Epithelial cell of prostate (primary cell): ENCODE measurements around the gene CPA4.

Source experiments
- DNase-seq: peaks from one replicate; pipeline ENCODE4 v3.0.0-alpha.2; 2011; ENCODE audit warnings: low read depth, low spot score
- H3K27ac ChIP-seq: fragments of 450-650 bp; 2 replicates; pipeline ENCODE4 v1.5.1; 2017; ENCODE audit warnings: mild to moderate bottlenecking

Gene CPA4

DNA sequence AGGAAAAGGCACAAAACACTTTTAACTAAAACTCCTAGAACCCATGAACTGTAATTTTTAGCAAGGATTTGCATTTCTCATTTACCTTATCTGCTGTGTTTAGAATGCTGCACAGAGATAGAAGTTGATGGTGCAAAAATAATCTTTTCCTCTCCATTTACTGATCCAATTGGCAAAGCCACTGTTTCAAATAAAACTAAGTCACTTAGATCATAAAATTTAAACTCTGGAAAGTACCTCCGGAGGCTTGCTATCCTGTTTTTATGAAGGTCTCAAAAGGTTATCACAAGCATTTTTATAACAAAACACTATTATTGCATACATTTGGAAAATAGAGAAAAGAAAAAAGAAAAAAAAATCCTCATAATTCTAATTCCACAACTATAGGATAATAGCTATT is 18.7 kb upstream of the CPA4 start:
- peak overlapping the region; percentile 81 for H3K27ac ChIP-seq
- DNase-seq, result no peak

DNA sequence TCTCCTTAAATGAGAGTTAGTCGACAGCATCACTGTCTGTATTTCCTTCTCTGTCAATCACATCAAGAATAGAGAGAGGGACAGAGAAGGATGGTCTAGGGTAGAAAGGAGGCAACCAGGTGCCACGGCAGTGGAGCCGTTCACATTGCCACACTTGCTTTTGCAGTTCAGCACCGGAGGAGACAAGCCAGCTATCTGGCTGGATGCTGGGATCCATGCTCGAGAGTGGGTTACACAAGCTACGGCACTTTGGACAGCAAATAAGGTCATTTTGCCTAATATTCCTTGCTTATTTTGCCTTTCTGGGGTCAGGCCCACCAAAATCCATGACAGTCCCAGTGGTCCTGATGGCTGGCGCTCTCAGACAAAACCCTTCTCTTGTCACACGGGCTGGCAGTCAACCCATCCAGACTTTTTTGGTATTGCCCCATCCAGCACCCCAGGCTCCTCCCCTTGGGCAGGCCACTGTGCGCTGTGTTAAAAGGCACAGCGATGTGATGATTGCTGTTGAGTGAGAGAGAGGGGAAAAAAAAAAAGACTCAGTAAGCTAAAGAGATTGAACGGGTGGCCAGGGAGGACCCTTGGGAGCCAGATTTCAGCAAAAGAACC is 17.9 kb upstream of the CPA4 start:
- DNase-seq, result no peak
- H3K27ac ChIP-seq, result peak overlapping the region; percentile 81

DNA sequence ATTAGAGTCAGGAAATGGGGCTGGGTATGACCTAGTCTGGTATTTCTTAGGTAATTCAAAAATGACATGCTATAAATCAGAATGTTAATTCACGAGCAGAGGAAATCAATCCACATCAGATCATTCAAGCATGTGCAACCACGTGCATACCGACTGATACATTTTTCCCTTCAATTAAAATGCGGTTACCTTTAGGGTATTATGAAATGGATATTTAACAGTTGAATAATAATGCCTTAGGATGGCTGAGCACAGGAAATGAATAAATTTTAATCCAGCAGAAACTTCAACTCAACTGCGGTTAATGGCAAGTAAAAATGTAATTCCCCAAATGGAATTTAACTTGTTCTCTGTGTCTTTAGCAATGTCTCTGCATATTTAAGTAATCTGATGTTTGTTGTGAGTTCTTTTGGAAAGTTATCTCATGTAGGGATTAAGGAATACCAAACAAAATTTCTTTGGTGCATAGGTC is 17.1 kb upstream of the CPA4 start:
- no peak for DNase-seq

DNA sequence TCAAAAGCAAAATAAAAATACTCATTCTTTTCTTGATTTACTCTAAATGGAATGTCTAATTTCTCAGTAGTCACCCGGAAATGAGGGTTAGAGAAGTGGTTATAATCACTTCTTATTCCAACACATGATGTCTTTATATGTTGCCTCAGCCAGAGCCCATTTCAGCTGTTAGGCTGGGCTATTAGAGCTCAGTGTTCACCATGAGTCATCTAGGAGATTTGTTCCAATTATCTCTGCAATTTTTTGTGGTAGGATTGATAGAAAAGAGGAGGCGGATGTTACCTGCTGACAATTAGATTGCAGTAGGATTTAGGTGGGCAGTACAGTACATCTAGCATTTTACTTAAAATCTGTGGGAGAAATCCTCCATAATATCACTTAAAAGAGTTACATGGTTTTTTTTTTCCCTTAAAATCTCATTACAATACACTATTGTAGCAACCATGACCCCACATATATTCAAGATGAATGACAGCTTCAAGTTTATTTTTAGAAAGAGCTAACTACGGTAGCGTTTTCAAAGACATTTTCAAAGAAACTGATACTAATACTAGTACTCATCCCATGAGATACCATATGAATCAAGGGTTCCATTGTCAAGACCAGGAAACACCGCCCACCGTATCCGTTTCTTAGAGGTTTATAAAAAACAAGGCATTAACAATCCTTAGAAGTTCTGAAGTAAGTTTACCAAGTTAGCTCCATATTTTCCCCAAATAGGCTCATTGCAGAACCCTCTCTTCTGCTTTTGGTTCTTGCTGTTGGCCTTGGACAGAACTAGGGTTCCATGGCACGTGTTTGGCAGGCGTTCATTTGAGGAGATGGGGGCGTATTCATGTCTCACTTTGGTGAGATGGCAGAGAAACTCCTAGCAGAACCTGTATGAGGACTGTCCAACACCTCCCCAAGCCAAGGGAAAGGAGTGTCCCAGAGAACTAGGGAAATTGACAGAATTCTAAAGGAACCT is 15.9 kb upstream of the CPA4 start:
- peak overlapping the region; percentile 81 for H3K27ac ChIP-seq
- DNase-seq, result no peak

More for the DNA sequence above, 17.1 kb upstream of the CPA4 start:
- peak overlapping the region; percentile 81 for H3K27ac ChIP-seq

DNA sequence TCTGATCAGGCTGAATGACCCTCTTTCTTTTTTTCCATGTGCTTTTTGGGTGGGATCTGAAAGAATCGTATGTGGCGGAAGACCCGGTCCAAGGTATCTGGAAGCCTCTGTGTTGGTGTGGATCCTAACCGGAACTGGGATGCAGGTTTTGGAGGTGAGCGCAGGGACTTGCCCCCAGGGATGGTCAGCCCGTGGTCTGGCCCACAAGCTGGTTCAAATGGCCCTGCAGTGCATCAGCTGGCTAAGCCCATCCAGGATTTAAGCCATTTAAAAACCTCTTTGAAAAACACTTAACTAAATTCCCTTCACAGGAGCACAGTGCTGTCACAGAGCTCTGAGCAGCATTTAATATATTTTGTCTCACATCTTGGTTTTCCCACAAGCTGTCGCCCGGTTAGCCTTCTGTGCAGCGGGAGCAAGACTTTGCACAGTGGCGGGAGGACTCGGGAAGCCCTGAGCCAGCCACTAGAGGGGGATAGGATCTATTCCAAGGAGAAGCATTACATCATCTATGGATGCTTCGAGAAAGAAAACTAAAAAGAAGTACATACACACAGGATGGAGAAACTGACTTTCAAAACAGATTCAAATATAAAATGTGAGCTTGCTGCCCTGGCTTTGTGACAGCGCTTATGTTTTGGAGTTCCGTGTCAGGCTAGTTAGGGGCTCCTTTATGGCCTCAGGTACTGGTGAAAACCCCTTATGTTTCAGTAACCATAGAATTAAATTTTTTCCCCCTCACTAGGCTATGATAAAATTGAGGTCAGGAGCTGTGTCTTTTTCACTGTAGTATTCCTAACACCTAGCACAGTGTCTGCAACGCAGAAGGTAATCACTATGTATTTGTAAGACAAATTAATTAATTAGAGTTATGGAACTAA is 15.0 kb upstream of the CPA4 start:
- no peak for DNase-seq
- no peak overlapping the region for H3K27ac ChIP-seq

DNA sequence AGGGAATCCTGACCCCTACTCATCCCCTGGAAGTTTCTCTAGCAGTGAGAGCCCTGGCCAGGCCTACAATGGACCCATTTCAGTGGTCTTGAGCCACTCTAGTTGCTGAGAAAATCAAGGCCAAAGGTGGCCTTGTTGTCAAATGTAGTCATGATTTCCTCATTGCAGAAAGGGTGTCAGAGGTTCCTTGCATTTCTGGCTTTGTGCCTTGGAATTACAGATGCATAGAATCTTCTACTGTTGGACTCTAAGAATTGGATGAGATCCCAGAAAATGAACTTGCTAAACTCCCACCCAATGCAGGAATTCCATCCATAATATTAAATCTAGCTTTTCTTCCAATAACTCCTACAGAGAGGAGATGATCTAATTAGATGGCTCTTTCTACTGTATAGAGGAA is 14.1 kb upstream of the CPA4 start:
- no peak overlapping the region for H3K27ac ChIP-seq
- no peak for DNase-seq

DNA sequence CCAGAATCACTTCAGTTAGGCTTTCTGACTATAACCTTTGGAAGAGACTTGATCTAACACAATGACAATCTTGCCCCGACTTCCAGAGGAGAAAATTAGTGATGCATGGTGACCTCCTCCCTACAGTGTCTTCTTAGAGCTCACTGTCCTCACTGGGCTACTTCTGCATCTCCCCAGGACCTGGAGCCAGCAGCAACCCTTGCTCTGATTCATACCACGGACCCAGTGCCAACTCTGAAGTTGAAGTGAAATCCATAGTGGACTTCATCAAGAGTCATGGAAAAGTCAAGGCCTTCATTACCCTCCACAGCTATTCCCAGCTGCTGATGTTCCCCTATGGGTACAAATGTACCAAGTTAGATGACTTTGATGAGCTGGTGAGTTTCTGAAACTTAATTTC is 13.7 kb upstream of the CPA4 start:
- no peak for DNase-seq
- H3K27ac ChIP-seq, result no peak overlapping the region

DNA sequence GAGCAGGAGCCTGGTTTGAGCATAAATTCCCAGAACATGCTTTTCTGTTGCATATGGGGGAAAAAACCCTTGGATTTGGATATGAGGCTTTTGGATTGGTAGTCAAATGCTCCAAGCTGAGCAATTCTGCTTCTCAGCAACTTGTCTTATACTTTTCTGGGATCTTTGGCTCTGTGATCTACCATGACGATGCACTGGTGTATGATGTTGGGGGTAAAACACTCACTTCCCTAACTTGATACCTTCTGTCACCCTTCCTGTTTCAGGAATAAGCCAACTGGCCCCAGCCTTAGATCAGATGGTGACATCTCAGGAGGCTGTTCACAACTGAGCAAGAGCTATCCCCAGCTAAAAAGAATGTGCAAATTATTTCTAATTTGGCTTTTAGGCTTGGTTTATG is 13.1 kb upstream of the CPA4 start:
- DNase-seq, result no peak
- no peak overlapping the region for H3K27ac ChIP-seq

DNA sequence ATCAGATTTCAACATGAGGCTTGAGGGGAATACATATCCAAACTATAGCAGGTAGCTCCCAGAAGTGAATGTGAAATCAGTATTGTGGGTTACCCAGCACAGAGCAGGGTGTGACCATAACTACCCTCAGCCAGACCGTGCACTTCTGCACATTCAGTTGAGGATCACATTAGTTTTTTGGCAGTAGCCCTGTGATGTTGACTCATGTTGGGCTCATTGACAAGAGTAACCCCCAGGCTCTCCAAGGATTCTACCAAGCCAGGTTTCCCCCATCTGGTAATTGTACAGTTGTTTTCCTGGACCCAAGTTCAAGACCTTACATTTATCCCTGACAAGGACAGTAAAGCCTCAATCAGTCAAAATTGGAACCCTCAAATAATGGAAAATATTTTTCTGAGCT is 11.7 kb upstream of the CPA4 start:
- no peak for DNase-seq
- no peak overlapping the region for H3K27ac ChIP-seq

DNA sequence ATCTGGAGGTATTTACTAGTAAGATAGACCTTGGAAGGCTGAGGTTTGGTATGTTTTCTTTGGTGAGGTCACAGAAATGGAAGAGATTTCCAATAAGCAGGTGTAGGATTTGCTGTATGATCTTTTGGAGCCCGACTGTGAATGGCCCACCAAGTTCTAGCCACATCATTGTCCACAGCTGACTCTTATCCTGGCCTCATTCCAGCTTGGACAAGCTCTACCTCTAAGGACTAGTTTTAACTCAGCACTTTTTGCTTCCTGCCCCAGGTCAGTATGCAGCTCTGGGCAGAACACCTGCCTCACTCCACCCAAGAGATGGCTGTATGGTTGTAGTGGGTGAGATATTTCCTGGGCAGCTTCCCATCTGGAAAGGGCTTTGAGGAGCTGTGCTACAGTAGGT is 6.1 kb upstream of the CPA4 start:
- H3K27ac ChIP-seq, result no peak overlapping the region
- no peak for DNase-seq

DNA sequence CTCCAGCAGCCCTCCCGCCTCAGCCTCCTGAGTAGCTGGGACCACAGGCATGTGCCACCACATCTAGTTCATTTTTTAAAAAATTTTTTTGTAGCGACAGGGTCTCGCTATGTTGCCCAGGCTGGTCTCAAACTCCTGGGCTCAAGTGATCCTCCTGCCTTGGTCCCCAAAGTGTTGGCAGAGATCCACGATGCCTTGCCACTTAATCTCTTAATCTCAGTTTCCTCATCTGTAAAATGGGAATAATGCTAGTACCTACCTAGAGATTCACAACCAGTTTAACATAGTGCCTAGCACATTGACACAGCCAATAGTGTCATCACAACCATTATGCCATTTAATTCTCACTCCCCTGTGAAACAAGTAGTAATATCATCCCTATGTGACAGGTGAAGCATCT is 4.8 kb upstream of the CPA4 start:
- no peak overlapping the region for H3K27ac ChIP-seq
- DNase-seq, result no peak

DNA sequence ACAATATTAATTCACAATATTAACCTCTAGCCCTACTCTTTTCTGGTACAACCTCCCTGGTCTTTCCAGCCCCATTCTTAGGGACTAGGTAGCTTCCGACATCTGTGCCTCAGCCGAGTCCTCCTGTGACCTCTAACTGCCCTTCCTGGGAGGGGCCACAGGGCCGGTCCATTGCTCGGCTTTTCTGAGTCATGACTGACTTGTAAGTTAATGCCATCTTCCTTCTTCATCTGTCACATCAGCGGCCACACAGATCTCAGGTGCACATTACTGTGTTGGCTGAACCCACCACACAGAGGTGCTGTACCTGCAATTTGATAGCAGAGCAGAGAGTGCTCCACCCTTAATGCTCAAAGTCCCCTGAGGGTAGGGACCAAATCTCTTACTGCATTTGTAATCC is 4.1 kb upstream of the CPA4 start:
- DNase-seq, result no peak
- H3K27ac ChIP-seq, result no peak overlapping the region

DNA sequence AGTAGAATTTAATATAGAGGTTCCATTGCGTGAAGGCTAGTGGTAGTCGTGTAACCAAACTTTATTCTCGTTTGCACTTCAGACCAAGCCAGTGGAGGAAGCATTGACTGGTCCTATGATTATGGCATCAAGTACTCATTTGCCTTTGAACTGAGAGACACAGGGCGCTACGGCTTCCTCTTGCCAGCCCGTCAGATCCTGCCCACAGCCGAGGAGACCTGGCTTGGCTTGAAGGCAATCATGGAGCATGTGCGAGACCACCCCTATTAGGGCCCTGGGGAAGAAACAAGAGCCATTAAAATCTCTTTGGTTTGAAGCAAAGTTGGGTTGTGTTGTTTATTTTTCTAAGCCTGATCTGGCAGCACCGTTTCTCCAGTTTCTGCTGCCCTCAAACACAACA is 3.5 kb upstream of the CPA4 start:
- no peak overlapping the region for H3K27ac ChIP-seq
- no peak for DNase-seq

DNA sequence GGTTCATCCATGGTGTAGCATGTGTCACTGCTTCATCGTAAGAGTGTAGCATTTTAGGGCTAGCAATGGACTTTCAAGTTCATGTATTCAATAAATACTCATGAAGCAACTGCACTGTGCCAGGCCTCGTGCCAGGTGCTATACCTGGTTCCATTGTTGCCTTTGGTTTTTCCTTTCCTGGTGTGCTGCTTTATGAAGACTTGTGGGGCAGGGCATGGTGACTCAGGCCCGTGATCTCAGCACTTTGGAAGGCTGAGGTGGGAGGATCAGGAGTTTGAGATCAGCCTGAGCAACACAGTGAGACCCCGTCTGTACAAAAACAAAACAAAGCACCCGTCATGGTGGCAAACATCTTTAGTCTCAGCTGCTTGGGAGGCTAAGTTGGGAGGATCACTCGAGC is 2.2 kb upstream of the CPA4 start:
- H3K27ac ChIP-seq, result peak overlapping the region; percentile 86
- peak; percentile 80 for DNase-seq

DNA sequence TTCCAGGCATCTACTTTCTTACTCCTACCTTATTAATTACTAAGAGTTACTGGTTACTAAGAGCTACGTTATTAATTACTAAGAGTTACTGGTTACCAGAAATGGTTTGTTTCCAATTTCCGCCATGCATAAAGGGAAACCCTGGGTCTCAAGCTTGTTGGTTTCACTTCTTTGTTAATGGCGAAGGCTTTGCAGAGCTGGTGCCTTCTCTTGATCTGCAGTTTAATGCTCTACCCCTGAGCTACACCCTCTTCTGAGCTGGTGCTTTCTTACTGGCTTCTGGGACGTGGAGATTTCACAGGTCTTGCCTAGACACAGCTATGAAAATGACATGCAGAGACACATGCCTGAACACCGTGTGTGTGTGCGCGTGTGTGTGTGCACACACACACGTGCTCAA is 560 bp downstream of the CPA4 start:
- no peak for DNase-seq
- peak overlapping the region; percentile 86 for H3K27ac ChIP-seq

DNA sequence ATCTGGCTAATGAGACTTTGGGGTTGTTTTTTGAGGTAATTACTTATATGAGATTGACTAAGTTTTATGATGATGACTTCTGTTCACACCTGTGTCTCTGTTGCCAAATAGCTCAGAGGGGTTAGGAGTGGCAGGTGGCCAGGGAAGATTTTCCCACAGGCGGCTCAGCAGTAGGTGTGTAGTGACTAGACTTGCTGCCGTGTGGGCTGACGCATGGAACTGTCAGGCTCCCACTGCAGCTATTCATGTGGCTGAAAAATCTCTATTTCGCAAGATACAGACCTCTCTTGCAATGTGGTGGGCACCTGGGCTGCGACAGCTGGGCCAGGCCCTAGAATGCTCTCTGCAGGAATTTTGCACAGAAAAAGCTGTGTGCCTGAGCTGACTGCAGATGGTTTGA is 1.4 kb downstream of the CPA4 start:
- peak; percentile 79 for DNase-seq
- peak overlapping the region; percentile 86 for H3K27ac ChIP-seq

DNA sequence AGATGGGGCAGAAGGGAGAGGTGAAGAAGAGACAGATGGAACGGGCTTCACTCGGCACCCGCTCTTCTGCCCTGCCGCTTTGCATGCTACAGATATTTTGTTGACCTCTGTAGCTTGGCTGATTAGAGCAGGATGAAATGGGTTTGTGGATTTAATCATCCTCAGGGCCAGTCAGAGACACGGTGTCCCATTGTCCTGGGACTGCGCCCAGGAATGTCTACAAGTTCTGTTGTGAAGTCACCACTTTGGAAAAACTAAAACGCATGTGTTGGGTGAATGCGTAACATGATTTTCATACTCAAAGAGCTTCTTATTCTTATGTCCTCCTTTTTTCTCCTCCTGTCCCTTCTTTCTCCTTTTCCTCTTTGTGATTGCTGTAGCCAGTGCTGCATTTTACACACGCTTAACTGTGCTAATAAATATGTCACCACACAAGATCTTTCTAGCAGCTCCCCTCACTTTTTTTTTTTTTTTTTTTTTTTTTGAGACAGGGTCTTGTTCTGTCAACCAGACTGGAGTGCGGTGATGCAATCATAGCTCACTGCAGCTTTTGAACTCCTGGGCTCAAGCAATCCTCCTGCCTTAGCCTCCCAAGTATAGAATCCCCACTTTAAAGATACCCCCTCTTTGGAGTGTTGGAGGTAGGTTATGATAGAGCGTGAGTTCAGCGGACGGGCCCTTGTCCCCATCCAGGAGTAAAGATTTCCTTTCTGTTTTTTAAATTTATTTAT is 3.4 kb downstream of the CPA4 start:
- DNase-seq, result no peak
- H3K27ac ChIP-seq, result no peak overlapping the region

DNA sequence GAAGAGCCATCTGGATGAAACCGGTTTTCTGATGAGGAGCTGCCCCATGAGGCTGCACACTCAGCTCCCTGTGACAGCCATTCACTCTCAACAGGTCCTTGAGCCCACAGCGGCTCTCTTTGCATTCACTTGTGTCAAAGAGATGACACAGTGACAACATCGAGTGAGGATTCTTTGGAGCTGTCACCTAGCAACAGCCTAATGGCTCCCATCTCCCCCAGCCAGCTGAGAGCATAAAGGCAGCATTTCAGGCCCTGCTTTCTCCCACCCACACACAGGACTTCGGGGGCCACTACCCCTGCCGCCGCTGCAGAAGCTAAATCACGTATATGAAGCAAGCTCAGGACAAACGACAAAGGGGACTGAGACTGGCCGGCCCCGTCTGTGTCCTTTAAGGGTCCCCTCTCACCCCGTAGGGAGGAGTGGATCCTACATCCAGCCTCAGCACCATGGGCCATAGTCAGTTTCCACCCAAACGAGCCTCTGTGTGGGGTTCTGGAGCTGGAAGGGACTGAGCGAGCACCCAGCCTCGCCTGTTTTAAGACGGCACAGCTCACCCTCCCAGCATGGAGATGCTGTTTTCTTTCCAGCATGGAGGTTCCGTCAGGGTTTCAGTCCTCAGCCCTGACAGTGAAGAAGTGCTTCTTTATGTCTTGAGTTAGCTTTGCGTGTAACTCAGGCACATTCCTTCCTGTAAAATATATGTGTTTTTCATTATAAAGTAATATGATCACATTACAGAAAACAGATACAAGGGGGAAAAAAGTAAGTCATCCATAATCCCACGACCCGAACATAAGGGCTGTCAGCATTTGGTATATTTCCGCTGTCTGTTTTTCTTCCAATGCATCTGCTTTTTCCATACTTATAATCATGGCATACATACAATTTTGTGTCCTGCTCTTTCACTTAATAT is 4.9 kb downstream of the CPA4 start:
- no peak for DNase-seq
- no peak overlapping the region for H3K27ac ChIP-seq
